CD14-positive monocyte (primary cell): ENCODE results near the gene ACSF3. TPM values are rescaled to one million over a fixed set of nuclear protein-coding genes. Genes with fewer than 3 reads are reported as not detected.

Source experiments
- DNase-seq, 3 donors: peaks; one replicate each; pipeline ENCODE4 v3.0.0-alpha.2; 2011 to 2022
- H2AFZ ChIP-seq: 2 replicates; pipeline ENCODE4 v1.6.0; 2012; ENCODE audit warnings: mild to moderate bottlenecking, low read depth, low read length, inconsistent platforms; ENCODE audit not compliant: insufficient read depth, poor library complexity, severe bottlenecking
- H3K27ac ChIP-seq, 2 donors: 1 replicate in 1 of 2; 2 replicates in 1 of 2; pipeline ENCODE4 v1.5.1; 2012 to 2013; ENCODE audit warnings: low read length in 2 of 2, control low read depth in 1 of 2, inconsistent platforms in 1 of 2, low read depth in 1 of 2, mild to moderate bottlenecking in 1 of 2
- H3K27me3 ChIP-seq, 2 donors: one replicate each; pipeline versions ENCODE4 v1.6.0 to v1.6.1; 2011 to 2013; ENCODE audit warnings: low read length in 2 of 2; ENCODE audit not compliant: control insufficient read depth in 2 of 2, insufficient read depth in 2 of 2
- H3K36me3 ChIP-seq, 2 donors: replicated peaks in 1 of 2; 1 replicate in 1 of 2; 2 replicates in 1 of 2; pipeline versions ENCODE4 v1.5.1 to v1.6.1; 2012 to 2013; ENCODE audit warnings: low read length in 2 of 2, control low read depth in 1 of 2, inconsistent platforms in 1 of 2, mild to moderate bottlenecking in 1 of 2; ENCODE audit not compliant: insufficient read depth in 2 of 2, control insufficient read depth in 1 of 2
- H3K4me1 ChIP-seq, 2 donors: 1 replicate in 1 of 2; 2 replicates in 1 of 2; pipeline versions ENCODE4 v1.5.1 to v1.6.1; 2012 to 2013; ENCODE audit warnings: low read length in 2 of 2, control low read depth in 1 of 2, inconsistent platforms in 1 of 2, mild to moderate bottlenecking in 1 of 2, moderate library complexity in 1 of 2; ENCODE audit not compliant: insufficient read depth in 2 of 2, control insufficient read depth in 1 of 2
- H3K4me2 ChIP-seq: replicated peaks from 2 replicates; pipeline ENCODE3; 2012; ENCODE audit warnings: low read length, moderate library complexity, mild to moderate bottlenecking; ENCODE audit not compliant: poor library complexity, severe bottlenecking; ENCODE audit errors: extremely low read depth
- H3K4me3 ChIP-seq, 3 experiments: fragments of 200-600 bp in 1 of 3; sonication (generic) in 1 of 3; replicated peaks in 1 of 3; 1 replicate in 2 of 3; 2 replicates in 1 of 3; pipeline ENCODE4 v1.5.1; 2011 to 2013; ENCODE audit warnings: low read length in 3 of 3, mild to moderate bottlenecking in 3 of 3, control low read depth in 2 of 3, low read depth in 2 of 3, inconsistent platforms in 1 of 3, moderate library complexity in 1 of 3
- H3K79me2 ChIP-seq: 2 replicates; pipeline ENCODE4 v1.6.0; 2012; ENCODE audit warnings: mild to moderate bottlenecking, control low read depth, inconsistent platforms, low read length, moderate library complexity; ENCODE audit not compliant: insufficient read depth
- H3K9ac ChIP-seq: 2 replicates; pipeline ENCODE4 v1.6.0; 2017; ENCODE audit warnings: low read length, mild to moderate bottlenecking; ENCODE audit not compliant: insufficient read depth, poor library complexity, severe bottlenecking
- H3K9me3 ChIP-seq, 2 donors: replicated peaks in 1 of 2; 1 replicate in 1 of 2; 2 replicates in 1 of 2; pipeline versions ENCODE4 v1.5.1 to v1.6.1; 2012 to 2013; ENCODE audit warnings: low read length in 2 of 2, control low read depth in 1 of 2; ENCODE audit not compliant: control insufficient read depth in 1 of 2, insufficient read depth in 1 of 2
- H4K20me1 ChIP-seq: 2 replicates; pipeline ENCODE4 v1.6.0; 2012; ENCODE audit warnings: mild to moderate bottlenecking, low read length, control low read depth, moderate library complexity; ENCODE audit not compliant: insufficient read depth
- H3K27ac Mint-ChIP-seq, 7 donors: one replicate each; pipeline ENCODE4 v1.8.0; 2020; ENCODE audit warnings: mild to moderate bottlenecking in 7 of 7, mixed read lengths in 7 of 7, moderate library complexity in 6 of 7, inconsistent platforms in 2 of 7
- H3K27me3 Mint-ChIP-seq, 3 donors: one replicate each; pipeline ENCODE4 v1.8.0; 2021 to 2022; ENCODE audit warnings: low read depth in 3 of 3, mild to moderate bottlenecking in 3 of 3, mixed read lengths in 3 of 3, moderate library complexity in 3 of 3, inconsistent platforms in 1 of 3
- H3K36me3 Mint-ChIP-seq, 2 donors: one replicate each; pipeline ENCODE4 v1.8.0; 2020; ENCODE audit warnings: mixed read lengths in 2 of 2, inconsistent platforms in 1 of 2, mild to moderate bottlenecking in 1 of 2
- H3K4me1 Mint-ChIP-seq: one replicate; pipeline ENCODE4 v1.8.0; 2020; ENCODE audit warnings: mild to moderate bottlenecking, mixed read lengths
- H3K4me3 Mint-ChIP-seq, 2 donors: one replicate each; pipeline ENCODE4 v1.8.0; 2020; ENCODE audit warnings: mild to moderate bottlenecking in 2 of 2, mixed read lengths in 2 of 2, moderate library complexity in 1 of 2
- H3K9me3 Mint-ChIP-seq, 7 donors: one replicate each; pipeline ENCODE4 v1.8.0; 2020 to 2022; ENCODE audit warnings: mixed read lengths in 7 of 7, mild to moderate bottlenecking in 6 of 7, moderate library complexity in 6 of 7, inconsistent platforms in 2 of 7
- whole genome bisulfite sequencing: methylation state at CpG from one replicate; pipeline ENCODE4 v1.1.5; 2013; ENCODE audit warnings: missing lambda C conversion rate; ENCODE audit not compliant: insufficient coverage; 5-methylcytosine and 5-hydroxymethylcytosine counted together
- intact Hi-C, 2 donors: fragments of 100-400 bp; cut with micrococcal nuclease; formaldehyde crosslinking; loops; one replicate each; pipeline versions ENCODE4 v1.15.0 to v1.15.1; 2023
- polyA plus RNA-seq, 3 donors: library from polyadenylated mRNA; depleted of rRNA in 1 of 3; unstranded in 2 of 3; stranded (reverse) in 1 of 3; fragments of 300-500 nt in 2 of 3; fragments of >200 nt in 1 of 3; fragmentation: Illumina TruSeq in 2 of 3; gene quantifications; 1 replicate in 2 of 3; 2 replicates in 1 of 3; pipeline ENCODE4 v1.2.3, GENCODE V29; 2012 to 2021
- TF ChIP-seq, protein P1 (sequence below): fragments of 200-600 bp; IDR thresholded peaks from one replicate; pipeline ENCODE4 v1.8.0; 2022; ENCODE audit warnings: antibody characterized with exemption, mild to moderate bottlenecking

The ACSF3 gene
- polyA plus RNA-seq, 3 donors: 23.5 to 26.7 (median 26.4) TPM

DNA sequence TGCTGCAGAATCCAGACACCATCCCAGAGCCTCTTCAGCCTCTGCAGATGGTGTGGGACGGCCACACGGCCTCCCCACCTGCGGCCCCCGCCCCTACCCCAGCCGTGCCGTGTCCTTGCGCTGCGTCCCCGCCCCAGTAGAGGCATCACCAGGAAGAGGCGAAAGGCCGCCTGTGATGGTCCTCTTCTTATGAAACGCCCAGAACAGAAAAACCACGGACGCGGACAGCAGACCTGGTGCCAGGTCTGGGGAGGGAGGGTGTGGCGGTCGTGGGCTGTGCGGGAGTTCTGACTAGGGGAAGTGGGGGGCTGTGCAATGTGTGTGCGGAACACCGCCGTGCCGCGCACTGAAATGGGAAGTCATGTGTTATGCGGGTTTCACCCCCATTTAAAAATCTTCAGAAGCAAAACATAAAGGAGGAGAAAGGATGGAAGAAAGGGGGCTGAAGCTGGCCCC, 25.5 kb downstream of the ACSF3 start:
- intact Hi-C loops: loop anchor here in 1 of 2 donors (10.0 kb wide), 1 partner anchor 414 kb away; the partner anchor contains the start of genes CTU2 and RNF166
- Histone ChIP-seq H3K4me2 (peak overlapping the region; percentile 40), H3K4me1 (peaks cover 36 to 44% of the 10 kb centered on the region in 2 donors), H3K4me3 (peak overlapping the region in 1 of 3 experiments; percentile 26), H3K79me2 (no peaks in the 10 kb centered on the region), H2AFZ (no peak overlapping the region), H3K9ac (peak overlapping the region; percentile 28), H3K9me3 (no peaks in the 10 kb centered on the region), H4K20me1 (no peaks in the 10 kb centered on the region), H3K36me3 (peaks cover 53 to 67% of the 10 kb centered on the region in 2 donors), H3K27me3 (no peaks in the 10 kb centered on the region), H3K27ac (no peak overlapping the region)
- Mint-ChIP-seq H3K36me3 (peaks cover 68 to 74% of the 10 kb centered on the region in 2 donors), H3K27me3 (peaks cover 0 to 3% (median 0%) of the 10 kb centered on the region in 3 donors), H3K4me1 (peaks cover 40% of the 10 kb centered on the region), H3K27ac (peak overlapping the region in 4 of 7 donors; percentile 41 to 88 (median 60)), H3K4me3 (peak overlapping the region; percentile 61 to 78), H3K9me3 (peaks cover 0 to 5% (median 0%) of the 10 kb centered on the region in 7 donors)
- 3% methylated on average over 18 of the region's 24 CpGs for WGBS
- peak in 2 of 3 donors; percentile 16 to 21 for DNase-seq
- TF ChIP-seq, protein P1, sequence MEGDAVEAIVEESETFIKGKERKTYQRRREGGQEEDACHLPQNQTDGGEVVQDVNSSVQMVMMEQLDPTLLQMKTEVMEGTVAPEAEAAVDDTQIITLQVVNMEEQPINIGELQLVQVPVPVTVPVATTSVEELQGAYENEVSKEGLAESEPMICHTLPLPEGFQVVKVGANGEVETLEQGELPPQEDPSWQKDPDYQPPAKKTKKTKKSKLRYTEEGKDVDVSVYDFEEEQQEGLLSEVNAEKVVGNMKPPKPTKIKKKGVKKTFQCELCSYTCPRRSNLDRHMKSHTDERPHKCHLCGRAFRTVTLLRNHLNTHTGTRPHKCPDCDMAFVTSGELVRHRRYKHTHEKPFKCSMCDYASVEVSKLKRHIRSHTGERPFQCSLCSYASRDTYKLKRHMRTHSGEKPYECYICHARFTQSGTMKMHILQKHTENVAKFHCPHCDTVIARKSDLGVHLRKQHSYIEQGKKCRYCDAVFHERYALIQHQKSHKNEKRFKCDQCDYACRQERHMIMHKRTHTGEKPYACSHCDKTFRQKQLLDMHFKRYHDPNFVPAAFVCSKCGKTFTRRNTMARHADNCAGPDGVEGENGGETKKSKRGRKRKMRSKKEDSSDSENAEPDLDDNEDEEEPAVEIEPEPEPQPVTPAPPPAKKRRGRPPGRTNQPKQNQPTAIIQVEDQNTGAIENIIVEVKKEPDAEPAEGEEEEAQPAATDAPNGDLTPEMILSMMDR: no peak

DNA sequence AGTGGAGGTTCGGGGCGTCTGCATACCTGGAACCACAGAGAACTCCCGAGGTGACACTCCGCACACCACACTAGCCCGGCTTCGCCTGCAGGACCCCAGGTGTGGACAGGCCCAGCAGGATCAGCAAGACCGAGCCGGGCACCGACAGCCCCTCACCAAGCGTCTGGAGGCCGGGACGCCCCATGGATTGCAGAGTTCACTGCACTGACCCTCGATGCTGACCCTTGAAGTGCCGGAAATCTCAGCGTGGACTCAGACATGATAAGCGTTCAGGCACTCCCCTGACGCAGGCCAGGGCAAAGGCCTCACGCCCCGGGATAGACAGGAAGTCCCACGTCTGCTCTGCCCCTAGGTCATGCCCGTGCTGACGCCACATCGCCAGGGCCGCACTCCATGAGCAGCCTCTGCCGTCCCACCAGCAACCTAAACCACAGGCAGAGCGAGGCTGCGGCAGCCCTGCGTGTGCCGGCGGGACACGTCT, 26.0 kb downstream of the ACSF3 start:
- no peak for DNase-seq
- H3K4me1 ChIP-seq: peaks cover 31 to 39% of the 10 kb centered on the region in 2 donors
- TF ChIP-seq, protein P1: no peak
- intact Hi-C loops: loop anchor here in 1 of 2 donors (10.0 kb wide), 1 partner anchor 415 kb away; the partner anchor contains the start of genes CTU2 and RNF166
- H3K36me3 ChIP-seq: peaks cover 57 to 72% of the 10 kb centered on the region in 2 donors
- H3K79me2 ChIP-seq: no peaks in the 10 kb centered on the region
- no peak overlapping the region for H3K27ac ChIP-seq
- Mint-ChIP-seq H3K4me1 (peaks cover 35% of the 10 kb centered on the region), H3K4me3 (peak overlapping the region in 1 of 2 donors; percentile 78), H3K9me3 (peaks cover 0 to 5% (median 0%) of the 10 kb centered on the region in 7 donors), H3K36me3 (peaks cover 70 to 78% of the 10 kb centered on the region in 2 donors), H3K27ac (peak overlapping the region in 2 of 7 donors; percentile 4 to 71), H3K27me3 (peaks cover 0 to 3% (median 0%) of the 10 kb centered on the region in 3 donors)
- H3K27me3 ChIP-seq: no peaks in the 10 kb centered on the region
- no peak overlapping the region for H3K9ac ChIP-seq
- no peak overlapping the region for H2AFZ ChIP-seq
- 85% methylated on average over 29 of the region's 31 CpGs for WGBS
- H3K9me3 ChIP-seq: no peaks in the 10 kb centered on the region
- no peak overlapping the region for H3K4me3 ChIP-seq
- H3K4me2 ChIP-seq: no peak overlapping the region
- H4K20me1 ChIP-seq: no peaks in the 10 kb centered on the region
